ENCODE results near the gene PLCD3.

GRCh38 chr17:45106582-45106981, 25.7 kb downstream of the PLCD3 start:
- TF ChIP-seq CTCF (IDR thresholded peaks at IDR 0.05) (no peak), POLR2AphosphoS5 (IDR thresholded peaks at IDR 0.05) (no peak)
